Fibroblast of skin of scalp (primary cell): ENCODE results near the gene CHAF1A.
A peak's percentile ranks its signal among the peaks of the same experiment; 100 is the strongest.

Experiments used
- DNase-seq: peaks from one replicate; pipeline ENCODE4 v3.0.0-alpha.2; 2013

The CHAF1A gene

DNA sequence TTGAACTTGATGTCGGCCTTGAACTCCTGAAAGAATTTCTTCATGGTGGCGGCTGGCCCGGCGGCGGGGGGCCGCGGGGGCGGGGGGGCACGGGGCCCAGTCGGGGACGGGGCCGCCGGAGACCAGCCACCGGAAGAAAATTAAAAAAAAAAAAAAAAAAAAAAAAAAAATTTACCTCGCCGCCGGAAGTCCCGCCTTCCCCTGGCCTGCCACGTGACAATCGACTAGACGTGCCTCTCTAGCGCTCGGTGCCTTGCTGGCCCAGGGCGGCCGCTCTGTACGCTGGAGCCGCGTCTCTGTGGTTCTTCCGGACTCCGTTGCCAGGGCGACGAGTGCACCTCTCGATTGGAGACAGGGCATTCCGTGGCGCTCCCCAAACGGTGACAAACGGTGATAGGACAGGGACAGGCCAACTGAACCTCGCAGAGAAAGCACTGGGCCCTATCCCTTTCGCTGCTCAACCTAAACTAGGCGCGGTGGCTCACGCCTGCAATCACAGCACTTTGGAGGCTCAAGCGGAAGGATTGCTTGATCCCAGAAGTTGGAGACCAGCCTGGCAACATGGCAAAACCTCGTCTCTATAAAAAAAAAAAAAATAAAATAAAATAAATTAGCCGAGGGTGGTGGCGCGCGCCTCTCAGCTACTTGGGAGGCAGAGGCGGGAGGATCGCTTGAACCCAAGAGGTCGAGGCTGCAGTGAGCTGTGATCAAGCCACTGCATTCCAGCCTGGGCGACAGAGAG lies 55.4 kb downstream of the CHAF1A start, which contains the start of gene UBXN6:
TSS of gene UBXN6 (minus strand) at position 141 of the 742 bp plus-strand sequence. CDS start at position 44, 97 bp downstream.
- DNase-seq, result peak; percentile 99

- DNase-seq, result no peak
Measured at GRCh38 chr19:4464815-4465581, 62.6 kb downstream of the CHAF1A start.

DNA sequence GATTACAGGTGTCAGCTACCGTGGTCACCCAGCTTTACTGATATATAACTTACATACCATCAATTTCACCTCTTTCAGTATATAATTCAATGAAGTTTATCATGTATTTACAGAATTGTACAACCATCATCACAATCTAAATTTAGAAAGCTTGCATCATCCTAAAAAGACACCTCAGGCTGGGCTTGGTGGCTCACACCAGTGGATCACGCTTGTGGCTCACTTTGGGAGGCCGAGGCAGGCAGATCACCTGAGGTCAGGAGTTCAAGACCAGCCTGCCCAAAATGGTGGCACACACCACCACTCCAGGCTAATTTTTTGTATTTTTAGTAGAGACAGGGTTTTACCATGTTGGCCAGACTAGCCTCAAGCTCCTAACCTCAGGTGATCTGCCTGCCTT lies 65.4 kb downstream of the CHAF1A start:
- DNase-seq, result no peak

- DNase-seq, result peak; percentile 100
Measured at GRCh38 chr19:4471403-4472173, 69.1 kb downstream of the CHAF1A start.

DNA sequence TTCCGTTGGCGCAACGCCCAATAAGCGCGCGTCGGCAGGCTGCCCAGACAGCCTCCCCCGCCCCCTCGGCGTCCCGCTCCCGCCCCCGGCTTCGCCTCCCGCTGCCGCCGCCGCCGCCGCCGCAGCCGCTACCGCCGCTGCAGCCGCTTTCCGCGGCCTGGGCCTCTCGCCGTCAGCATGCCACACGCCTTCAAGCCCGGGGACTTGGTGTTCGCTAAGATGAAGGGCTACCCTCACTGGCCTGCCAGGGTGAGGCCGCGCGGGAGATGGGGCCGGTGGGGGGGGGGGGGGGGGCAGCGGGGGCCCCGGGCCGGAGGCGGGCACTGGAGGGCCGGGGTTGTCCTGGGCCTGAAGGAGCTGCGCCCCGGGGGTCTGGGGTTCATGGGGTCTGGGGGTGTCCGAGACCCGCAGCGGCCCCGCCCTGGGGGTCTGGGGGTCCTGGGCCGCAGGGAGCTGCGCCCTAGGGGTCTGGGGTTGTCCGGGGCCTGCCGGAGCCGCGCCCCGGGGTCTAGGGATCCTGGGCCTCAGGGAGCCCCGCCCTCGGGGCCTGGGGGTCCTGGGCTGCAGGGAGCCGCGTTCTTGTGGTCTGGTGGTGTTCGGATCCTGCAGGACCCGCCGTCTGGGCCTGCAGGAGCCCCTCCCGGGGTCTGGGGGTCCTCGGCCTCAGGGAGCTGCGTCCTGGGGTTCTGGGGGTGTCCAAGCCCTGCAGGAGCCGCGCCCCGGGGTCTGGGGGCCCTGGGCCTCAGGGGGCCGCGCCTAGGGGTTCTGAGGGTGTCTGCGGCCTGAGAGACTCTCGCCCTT lies 69.9 kb downstream of the CHAF1A start, which contains the start of gene HDGFL2:
TSS of gene HDGFL2 (plus strand) at position 124 of the 801 bp plus-strand sequence. CDS start at position 178, 54 bp downstream.
- no peak for DNase-seq

- no peak for DNase-seq
Measured at GRCh38 chr19:4473011-4473762, 70.7 kb downstream of the CHAF1A start.

GRCh38 chr19:4473763-4474513 lies 71.5 kb downstream of the CHAF1A start:
- DNase-seq, result no peak

GRCh38 chr19:4474514-4475022 lies 72.1 kb downstream of the CHAF1A start:
- peak; percentile 75 for DNase-seq

GRCh38 chr19:4477034-4477801 lies 74.8 kb downstream of the CHAF1A start:
- DNase-seq, result no peak

GRCh38 chr19:4482721-4483364 lies 80.4 kb downstream of the CHAF1A start:
- DNase-seq, result no peak

- DNase-seq, result no peak
Measured at GRCh38 chr19:4483385-4483784, 80.9 kb downstream of the CHAF1A start.

DNA sequence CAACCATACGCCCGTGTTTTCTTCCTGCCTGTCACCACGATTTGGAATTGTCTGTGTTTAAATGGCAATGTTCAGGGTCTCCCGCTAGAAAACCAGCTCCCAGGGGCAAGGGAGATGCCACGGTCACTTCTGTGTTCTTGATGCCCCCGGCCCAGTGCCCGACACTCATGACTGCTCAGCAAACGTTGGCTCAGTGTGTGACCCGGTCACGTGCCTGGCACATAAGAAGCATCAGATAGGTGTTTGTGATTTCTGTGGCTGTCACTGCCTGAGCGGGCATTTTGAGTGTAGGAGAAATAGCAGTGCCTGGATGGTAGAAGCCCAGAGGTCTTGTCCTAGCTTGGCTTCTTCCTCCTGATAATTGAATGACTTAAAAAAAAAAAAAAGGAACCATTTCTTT lies 85.1 kb downstream of the CHAF1A start:
- no peak for DNase-seq

GRCh38 chr19:4488496-4488895 lies 86.1 kb downstream of the CHAF1A start:
- DNase-seq, result no peak

DNA sequence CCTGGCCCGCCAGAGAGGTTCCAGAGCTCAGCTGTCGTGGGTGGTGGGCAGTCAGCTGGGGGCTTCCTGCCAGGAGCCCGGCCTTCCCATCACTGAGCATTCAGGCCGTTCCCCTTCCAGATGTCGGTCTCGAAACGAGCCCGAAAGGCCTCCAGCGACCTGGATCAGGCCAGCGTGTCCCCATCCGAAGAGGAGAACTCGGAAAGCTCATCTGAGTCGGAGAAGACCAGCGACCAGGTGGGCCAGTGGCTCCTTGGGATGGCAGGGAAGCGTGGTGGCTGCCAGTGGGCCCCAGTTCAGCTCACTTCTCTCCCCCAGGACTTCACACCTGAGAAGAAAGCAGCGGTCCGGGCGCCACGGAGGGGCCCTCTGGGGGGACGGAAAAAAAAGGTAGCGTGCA lies 89.0 kb downstream of the CHAF1A start:
- no peak for DNase-seq

DNA sequence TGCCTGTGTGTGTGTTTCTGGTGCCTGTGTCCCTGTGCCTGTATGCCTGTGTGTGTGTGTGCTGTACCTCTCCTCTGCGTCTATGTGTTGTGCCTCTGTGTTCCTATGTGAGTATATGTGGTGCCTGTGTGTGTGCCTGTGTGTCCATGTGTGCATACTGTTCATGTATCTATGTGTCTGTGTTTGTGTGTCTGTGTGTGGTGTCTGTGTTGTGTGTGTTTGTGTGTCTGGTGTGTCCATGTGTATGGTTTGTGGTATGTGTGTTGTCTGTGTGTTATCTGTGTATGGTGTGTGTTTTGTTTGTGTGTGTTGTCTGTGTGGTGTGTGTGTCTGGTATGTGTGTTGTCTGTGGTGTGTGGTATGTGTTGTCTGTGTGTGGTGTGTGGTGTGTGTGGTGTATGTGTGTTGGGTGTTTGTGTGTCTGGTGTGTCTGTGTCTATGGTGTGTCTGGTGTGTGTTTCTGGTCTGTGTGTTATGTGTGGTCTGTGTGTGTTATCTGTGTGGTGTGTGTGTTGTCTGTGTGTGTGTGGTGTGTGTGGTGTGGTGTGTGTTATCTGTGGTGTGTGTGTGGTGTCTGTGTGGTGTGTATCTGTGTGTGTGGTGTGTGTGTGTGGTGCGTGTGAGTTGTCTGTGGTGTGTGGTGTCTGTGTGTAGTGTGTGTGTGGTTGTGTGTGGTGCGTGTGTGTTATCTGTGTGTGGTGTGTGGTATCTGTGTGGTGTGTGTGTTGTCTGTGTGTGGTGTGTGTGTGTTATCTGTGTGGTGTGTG lies 90.1 kb downstream of the CHAF1A start:
- DNase-seq, result no peak
